Transverse colon (tissue), 4 donors: ENCODE measurements around the gene NKD1. TPM values are rescaled to one million over a fixed set of nuclear protein-coding genes. Genes with fewer than 3 reads are reported as not detected.

Source experiments
- DNase-seq: peaks from one replicate; pipeline ENCODE4 v3.0.0-alpha.2; 2019
- H3K27ac ChIP-seq, 4 donors: fragments of 200-600 bp; sonication (generic); 2 replicates each; pipeline ENCODE4 v1.5.1; 2016 to 2018; ENCODE audit warnings: inconsistent platforms in 4 of 4
- H3K27me3 ChIP-seq: fragments of 200-600 bp; sonication (generic); 2 replicates; pipeline ENCODE4 v1.5.1; 2017; ENCODE audit warnings: inconsistent platforms
- H3K36me3 ChIP-seq, 4 donors: fragments of 200-600 bp; sonication (generic); 2 replicates each; pipeline ENCODE4 v1.5.1; 2017 to 2019; ENCODE audit warnings: inconsistent platforms in 4 of 4
- H3K4me1 ChIP-seq, 4 donors: fragments of 200-600 bp; sonication (generic); 2 replicates each; pipeline ENCODE4 v1.5.1; 2017 to 2020; ENCODE audit warnings: inconsistent platforms in 4 of 4
- H3K4me3 ChIP-seq, 4 donors: fragments of 200-600 bp; sonication (generic); 1 replicate in 1 of 4; 2 replicates in 3 of 4; pipeline versions ENCODE4 v1.5.1 to v1.6.1; 2017 to 2019; ENCODE audit warnings: inconsistent platforms in 4 of 4
- H3K9me3 ChIP-seq, 2 donors: fragments of 200-600 bp; sonication (generic); 2 replicates each; pipeline ENCODE4 v1.5.1; 2017 to 2019; ENCODE audit warnings: inconsistent platforms in 2 of 2
- CTCF ChIP-seq, 5 experiments: fragments of 200-600 bp in 3 of 5; fragments of 450-650 bp in 2 of 5; sonication (generic) in 3 of 5; IDR thresholded peaks; 1 replicate in 2 of 5; 2 replicates in 3 of 5; pipeline ENCODE4 v1.5.1; 2016 to 2017; ENCODE audit warnings: antibody characterized with exemption in 5 of 5, inconsistent platforms in 3 of 5, mild to moderate bottlenecking in 2 of 5, moderate library complexity in 1 of 5
- EP300 ChIP-seq: sonication (generic); formaldehyde crosslinking; IDR thresholded peaks from one replicate; pipeline ENCODE4 v1.6.1; 2017; ENCODE audit warnings: antibody characterized with exemption, low read depth
- POLR2A ChIP-seq: fragments of 450-650 bp; IDR thresholded peaks from one replicate; pipeline ENCODE4 v1.6.1; 2016; ENCODE audit warnings: antibody characterized with exemption, mild to moderate bottlenecking, moderate library complexity
- POLR2AphosphoS5 ChIP-seq, 3 donors: sonication (generic); formaldehyde crosslinking; IDR thresholded peaks; one replicate each; pipeline ENCODE4 v1.6.1; 2016; ENCODE audit warnings: antibody characterized with exemption in 3 of 3
- WGBS, 2 donors: methylation state at CpG; one replicate each; pipeline ENCODE4 v1.1.5; 2018; ENCODE audit warnings: low coverage in 1 of 2; 5-methylcytosine and 5-hydroxymethylcytosine counted together
- in situ Hi-C, 4 donors: fragments of 200-750 bp; cut with MboI; loops; one replicate each; pipeline versions ENCODE4 v1.15.0 to v1.15.1; 2017; ENCODE audit warnings: low sequenced_read_pairs in 3 of 4, low pct_ligation_motif_present in 1 of 4, low pct_unique_long_range_greater_than_20kb in 1 of 4
- intact Hi-C: fragments of 100-400 bp; cut with DNase I; formaldehyde crosslinking; loops from one replicate; pipeline ENCODE4 v1.15.1; 2023; ENCODE audit warnings: low total_unique reads
- total RNA-seq, 4 donors: library from RNA; depleted of rRNA; stranded (reverse); fragments of >200 nt; gene quantifications; one replicate each; pipeline ENCODE4 v1.1.0, GENCODE V29; 2016

NKD1 gene
- total RNA-seq, 4 donors from 2014 or later, result 1.7 to 98.1 (median 2.5) TPM

- intact Hi-C loops, result no loop called here
- Histone ChIP-seq H3K4me3 (no peak overlapping the region), H3K27me3 (no peaks in the 10 kb centered on the region), H3K9me3 (no peaks in the 10 kb centered on the region), H3K36me3 (no peaks in the 10 kb centered on the region), H3K27ac (no peak overlapping the region), H3K4me1 (no peaks in the 10 kb centered on the region)
- 84 to 85% methylated on average over 17 to 20 of the region's 20 CpGs for WGBS, 2 donors
- in situ Hi-C loops, result no loop called here
- no peak for DNase-seq
- TF ChIP-seq POLR2A, result no peak
- no peak for TF ChIP-seq CTCF (IDR thresholded peaks at IDR 0.05)
- TF ChIP-seq EP300, result no peak
- no peak for TF ChIP-seq POLR2AphosphoS5 (IDR thresholded peaks at IDR 0.05)
Measured at GRCh38 chr16:50645563-50646220, 97.5 kb downstream of the NKD1 start.

GRCh38 chr16:50646345-50646744 lies 98.1 kb downstream of the NKD1 start:
- no peak overlapping the region for H3K4me3 ChIP-seq
- no peaks in the 10 kb centered on the region for H3K4me1 ChIP-seq
- TF ChIP-seq EP300, result no peak
- no peak for TF ChIP-seq POLR2A
- TF ChIP-seq CTCF (IDR thresholded peaks at IDR 0.05), result no peak
- no peak for TF ChIP-seq POLR2AphosphoS5 (IDR thresholded peaks at IDR 0.05)
- no peak overlapping the region for H3K27ac ChIP-seq
- 76 to 83% methylated on average over 8 of the region's 8 CpGs for WGBS, 2 donors
- no peaks in the 10 kb centered on the region for H3K27me3 ChIP-seq
- no peaks in the 10 kb centered on the region for H3K9me3 ChIP-seq
- H3K36me3 ChIP-seq, result no peaks in the 10 kb centered on the region
- no peak for DNase-seq
- intact Hi-C loops (no loop called here), in situ Hi-C loops (no loop called here)

- H3K27ac ChIP-seq, result no peak overlapping the region
- 60 to 96% methylated on average over 1 to 3 of the region's 3 CpGs for WGBS, 2 donors
- intact Hi-C loops (no loop called here), in situ Hi-C loops (loop anchor here in 2 of 4 donors (25.0 kb wide), 2 partner anchors 290 to 415 kb away; partner anchors contain the start of gene BRD7 (in 1 of the 2))
- no peaks in the 10 kb centered on the region for H3K9me3 ChIP-seq
- DNase-seq, result no peak
- TF ChIP-seq EP300 (no peak), POLR2A (no peak), POLR2AphosphoS5 (IDR thresholded peaks at IDR 0.05) (no peak), CTCF (IDR thresholded peaks at IDR 0.05) (no peak)
- H3K4me1 ChIP-seq, result no peaks in the 10 kb centered on the region
- no peaks in the 10 kb centered on the region for H3K27me3 ChIP-seq
- no peak overlapping the region for H3K4me3 ChIP-seq
- H3K36me3 ChIP-seq, result no peaks in the 10 kb centered on the region
Measured at GRCh38 chr16:50651835-50652438, 103.7 kb downstream of the NKD1 start.

GRCh38 chr16:50652836-50653425 lies 104.7 kb downstream of the NKD1 start:
- DNase-seq, result no peak
- intact Hi-C loops, result no loop called here
- no peak overlapping the region for H3K4me3 ChIP-seq
- no peaks in the 10 kb centered on the region for H3K36me3 ChIP-seq
- 85 to 95% methylated on average over 4 to 14 of the region's 14 CpGs for WGBS, 2 donors
- no peaks in the 10 kb centered on the region for H3K27me3 ChIP-seq
- in situ Hi-C loops, result loop anchor here in 2 of 4 donors (25.0 kb wide), 2 partner anchors 291 to 416 kb away; partner anchors contain the start of gene BRD7 (in 1 of the 2)
- H3K4me1 ChIP-seq, result no peaks in the 10 kb centered on the region
- H3K9me3 ChIP-seq, result no peaks in the 10 kb centered on the region
- TF ChIP-seq EP300 (no peak), POLR2A (no peak), POLR2AphosphoS5 (IDR thresholded peaks at IDR 0.05) (no peak), CTCF (IDR thresholded peaks at IDR 0.05) (no peak)
- no peak overlapping the region for H3K27ac ChIP-seq
